ENCODE data around the gene PTGER3.

Gene PTGER3

GRCh38 chr1:71047635-71048607 lies at the start of gene PTGER3:
TSS of gene PTGER3 (minus strand) at chr1:71047816. CDS start at chr1:71047577, 239 bp downstream.
- no peak for DNase-seq

GRCh38 chr1:71094913-71095312 lies 47.3 kb upstream of the PTGER3 start:
- DNase-seq, result no peak

GRCh38 chr1:71093938-71094337 lies 46.3 kb upstream of the PTGER3 start:
- no peak for DNase-seq

GRCh38 chr1:71089536-71090270 lies 42.1 kb upstream of the PTGER3 start:
- no peak for DNase-seq

DNA sequence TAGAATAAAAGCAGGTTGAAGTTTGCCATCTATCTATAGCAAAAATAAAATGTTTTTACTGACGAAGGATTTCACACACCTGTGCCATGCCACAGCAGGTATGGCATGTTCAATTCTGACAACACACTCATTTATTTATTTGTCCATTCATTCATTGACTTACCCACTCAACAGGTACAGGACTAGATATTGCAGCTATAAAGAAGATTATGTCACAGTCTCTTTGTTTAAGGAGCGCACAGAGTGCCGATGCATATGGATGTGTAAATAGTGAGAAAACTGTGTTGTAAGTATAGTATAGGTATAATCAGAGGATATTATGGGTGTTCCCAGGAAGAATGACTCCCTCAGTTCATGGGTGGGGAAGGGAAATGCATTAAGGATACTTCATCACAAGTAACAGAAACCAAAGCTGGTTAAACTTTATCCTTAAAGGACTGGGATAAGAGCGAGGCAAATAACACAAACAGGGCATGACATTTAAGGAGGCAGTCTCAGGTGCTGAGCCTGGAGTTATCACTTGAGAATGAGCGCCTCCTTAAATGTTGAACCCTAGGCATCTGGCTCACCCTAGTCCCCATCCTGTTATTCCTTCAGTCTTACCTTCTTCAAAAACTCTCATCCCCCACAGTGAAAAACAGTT lies 41.1 kb upstream of the PTGER3 start:
- no peak for DNase-seq

GRCh38 chr1:71087713-71088112 lies 40.1 kb upstream of the PTGER3 start:
- DNase-seq, result no peak

DNA sequence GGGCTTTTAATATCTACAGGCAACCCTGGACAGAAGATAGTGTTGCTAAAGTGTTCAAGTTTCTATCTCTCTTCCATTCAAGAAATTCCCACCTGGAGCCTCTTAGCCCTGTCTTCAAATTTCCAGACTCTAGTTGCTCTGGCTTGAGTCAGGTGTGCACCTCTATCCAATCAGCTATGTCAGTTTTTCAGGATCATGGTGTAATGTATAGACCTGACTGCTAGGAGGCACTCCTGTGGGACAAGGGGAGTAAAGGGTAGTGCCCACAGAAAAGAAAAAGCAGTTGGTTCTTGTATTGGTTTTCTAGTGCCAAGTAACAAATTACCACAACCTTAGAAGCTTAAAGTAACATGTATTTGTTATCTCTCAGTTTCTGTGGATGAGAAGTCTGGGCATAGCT lies 39.4 kb upstream of the PTGER3 start:
- no peak for DNase-seq

GRCh38 chr1:71086331-71086730 lies 38.7 kb upstream of the PTGER3 start:
- DNase-seq, result no peak

DNA sequence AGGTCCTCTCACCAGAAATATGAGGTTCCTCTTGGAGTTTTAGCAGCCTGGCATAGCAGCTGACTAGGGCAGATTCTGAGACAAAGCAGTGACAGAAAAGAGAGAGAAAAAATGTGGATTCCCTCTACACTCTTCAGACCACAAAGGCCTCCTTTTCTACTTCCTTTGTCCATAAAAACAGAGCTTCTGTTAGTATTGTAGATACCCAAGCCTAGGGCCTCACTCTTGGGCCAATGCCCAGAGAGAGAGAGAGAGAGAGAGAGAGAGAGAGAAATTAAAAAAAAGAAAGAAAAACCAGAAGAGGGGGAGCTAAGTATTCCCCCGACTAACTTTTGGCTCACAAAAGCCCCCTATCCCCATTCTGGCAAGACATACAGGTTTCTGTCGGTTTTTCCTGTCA lies 35.7 kb upstream of the PTGER3 start:
- no peak for DNase-seq

- DNase-seq, result no peak
Measured at GRCh38 chr1:71081697-71082080, 34.1 kb upstream of the PTGER3 start.

DNA sequence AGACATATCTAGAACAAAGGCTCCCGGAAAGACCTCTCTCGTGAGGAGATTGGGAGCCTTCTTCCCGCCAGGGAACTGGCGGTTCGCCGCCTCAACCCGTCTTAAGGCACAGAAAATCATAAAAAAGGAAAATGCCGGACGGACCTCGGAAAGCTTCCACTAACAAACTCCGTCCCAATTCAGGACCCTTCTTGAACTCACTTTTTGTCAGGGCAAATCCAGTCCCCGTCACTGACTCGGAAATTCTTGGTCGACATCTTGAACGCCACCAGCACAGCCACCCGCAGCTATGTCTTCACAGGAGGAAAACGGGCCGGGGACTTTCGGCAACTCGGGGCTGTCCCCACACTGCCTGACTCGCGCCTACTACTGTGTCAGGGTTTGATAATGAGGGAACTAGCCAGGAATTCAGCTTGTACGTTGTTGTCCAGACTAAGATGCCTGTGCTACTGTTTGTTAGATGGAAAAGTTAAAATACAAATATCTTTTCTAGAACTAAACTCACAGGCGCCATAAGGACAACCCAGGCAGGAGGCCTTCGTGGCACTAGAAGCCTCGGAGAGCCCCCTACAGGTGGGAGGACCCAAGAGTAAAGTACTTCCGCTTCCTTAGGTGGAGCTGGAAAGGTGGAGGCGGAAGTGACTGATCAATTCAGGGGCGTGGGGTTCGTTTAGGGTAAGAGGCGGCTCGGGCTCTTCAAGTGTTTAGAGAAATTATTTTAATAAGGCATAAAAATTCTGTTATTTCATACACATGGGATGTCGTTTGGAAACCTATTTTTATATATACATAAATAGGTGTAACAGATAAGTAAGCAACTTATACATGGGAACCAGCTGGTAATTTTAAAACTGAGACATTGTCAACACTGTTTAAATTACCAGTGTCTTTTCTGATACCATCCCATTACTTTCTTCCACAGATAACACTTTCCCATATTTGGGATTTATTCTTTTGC lies 33.4 kb upstream of the PTGER3 start, which contains the start of gene ZRANB2:
Gene ZRANB2, minus strand, starts transcription at position 297 of the 958 bp plus-strand sequence. Its CDS starts 40 bp downstream, at position 257.
- peak; percentile 81 for DNase-seq

DNA sequence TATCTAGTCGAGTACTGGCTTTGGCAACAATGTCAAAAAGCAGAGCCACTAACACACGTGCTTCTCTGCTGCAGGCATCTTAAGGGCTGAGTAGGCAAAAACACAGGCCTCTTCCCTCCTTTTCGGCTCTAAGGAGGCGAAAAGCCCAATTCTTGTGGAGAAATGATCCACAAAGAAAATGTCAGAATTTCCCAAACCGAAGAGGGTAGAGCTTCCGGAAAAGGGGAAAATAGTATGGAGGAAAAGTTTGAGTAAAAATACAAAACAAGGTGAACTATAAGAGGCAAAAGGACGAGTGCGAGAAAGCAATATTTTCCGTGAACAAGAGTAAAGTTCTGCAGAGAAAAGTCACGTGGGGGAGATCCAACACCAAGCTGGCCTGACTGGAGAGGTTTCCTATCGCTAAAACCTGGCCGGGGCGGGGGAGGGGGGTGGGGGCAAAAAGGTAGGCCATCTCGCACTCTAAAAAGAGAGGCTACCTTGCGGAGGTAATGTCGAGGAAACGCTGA lies 32.7 kb upstream of the PTGER3 start:
- DNase-seq, result no peak

DNA sequence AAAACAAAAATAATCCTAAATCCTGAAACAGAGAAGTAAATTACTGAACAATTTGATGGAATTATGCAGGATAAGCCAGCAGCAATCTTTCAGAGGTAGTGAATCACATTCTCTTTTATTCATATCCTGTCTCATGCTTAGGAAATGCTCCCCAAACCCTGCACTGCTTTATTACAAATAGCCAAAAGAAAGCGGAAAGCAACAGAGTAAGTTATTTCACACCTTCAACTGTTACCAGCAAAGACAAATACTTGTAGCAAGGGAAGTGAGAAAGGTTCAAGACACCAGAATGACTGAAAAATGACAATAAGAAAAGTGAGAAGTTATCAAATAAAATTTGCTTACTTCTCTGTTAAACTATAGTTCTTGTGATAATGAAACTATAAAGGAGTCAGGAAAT lies 27.1 kb upstream of the PTGER3 start:
- DNase-seq, result no peak

- no peak for DNase-seq
Measured at GRCh38 chr1:71072273-71072672, 24.7 kb upstream of the PTGER3 start.

- no peak for DNase-seq
Measured at GRCh38 chr1:71071720-71072119, 24.1 kb upstream of the PTGER3 start.

DNA sequence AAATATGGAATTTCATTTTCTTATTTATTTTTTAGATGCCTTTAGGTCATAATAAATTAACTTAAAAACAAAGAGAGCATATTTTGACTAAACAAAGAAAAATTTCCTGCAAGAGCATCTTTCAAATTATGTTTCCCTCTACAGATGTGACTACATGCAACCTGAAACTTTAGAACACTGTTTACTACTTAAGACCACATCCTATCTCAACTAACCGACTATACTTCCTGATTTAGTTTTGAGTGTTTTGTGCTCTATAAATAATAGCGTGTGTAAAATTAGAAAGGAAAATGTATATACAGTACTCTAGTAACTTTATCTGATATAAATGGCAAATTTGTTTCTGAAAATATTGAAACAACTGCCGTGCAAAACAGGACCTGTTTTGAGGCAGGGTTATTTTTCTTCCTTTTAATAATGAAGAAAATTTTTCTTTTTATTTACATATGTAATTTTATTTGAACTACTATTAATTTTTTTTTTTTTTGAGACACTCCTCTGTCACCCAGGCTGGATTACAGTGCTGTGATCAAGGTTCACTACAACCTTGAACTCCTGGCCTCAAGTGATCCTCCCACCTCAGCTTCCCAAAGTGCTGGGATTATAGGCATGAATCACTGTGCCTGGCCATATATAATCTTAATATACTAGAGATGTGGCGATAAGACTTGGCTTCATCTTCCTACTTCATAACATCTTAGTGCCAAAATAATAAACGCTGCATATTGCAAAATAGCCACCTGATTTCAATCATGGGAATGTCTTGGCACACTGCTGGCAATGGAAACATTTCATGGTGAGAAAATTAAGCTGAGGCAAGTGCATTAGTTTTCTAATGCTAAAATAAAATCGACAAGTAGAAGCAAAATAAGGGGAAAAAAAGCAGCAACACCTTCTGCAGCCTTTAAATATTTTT lies 21.0 kb upstream of the PTGER3 start:
- no peak for DNase-seq

DNA sequence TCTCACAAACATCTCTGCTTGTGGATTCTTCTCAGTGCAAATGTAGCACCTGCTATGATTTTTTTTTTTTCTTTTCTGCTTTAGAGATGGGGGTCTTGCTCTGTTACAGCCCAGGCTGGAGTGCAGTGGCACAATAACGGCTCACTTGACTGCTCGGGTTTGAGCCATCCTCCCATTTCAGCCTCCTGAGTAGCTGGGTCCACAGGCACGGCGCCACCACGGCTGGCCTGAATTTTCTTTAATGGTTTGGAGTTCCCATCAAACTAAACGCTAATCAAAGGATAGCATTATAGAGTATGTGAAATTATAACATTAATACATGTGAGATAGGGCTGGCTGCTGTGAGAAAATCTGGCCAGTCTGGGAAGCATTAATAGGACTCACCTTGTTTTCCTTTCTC lies 7.2 kb upstream of the PTGER3 start:
- no peak for DNase-seq

- DNase-seq, result no peak
Measured at GRCh38 chr1:71054281-71054731, 6.7 kb upstream of the PTGER3 start.

DNA sequence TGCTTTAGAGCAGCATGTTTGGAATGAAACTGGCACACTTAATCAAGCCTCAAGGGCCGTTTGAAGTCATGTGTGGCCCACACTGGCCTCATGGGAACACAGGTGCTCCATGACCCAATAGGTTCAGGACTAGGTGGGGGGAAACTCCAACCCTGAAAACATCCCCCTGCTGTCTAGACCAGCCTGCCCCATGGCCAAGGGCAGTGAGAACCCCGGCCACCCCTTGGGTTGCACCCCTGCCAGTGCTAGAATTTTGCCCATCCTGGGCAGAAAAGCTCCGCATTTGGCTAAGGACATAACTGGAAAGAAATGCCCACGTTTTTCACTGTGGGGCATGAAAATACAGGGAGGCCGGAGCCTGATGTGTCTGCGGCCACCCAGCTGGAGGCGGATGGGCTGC lies 6.1 kb upstream of the PTGER3 start:
- DNase-seq, result no peak

DNA sequence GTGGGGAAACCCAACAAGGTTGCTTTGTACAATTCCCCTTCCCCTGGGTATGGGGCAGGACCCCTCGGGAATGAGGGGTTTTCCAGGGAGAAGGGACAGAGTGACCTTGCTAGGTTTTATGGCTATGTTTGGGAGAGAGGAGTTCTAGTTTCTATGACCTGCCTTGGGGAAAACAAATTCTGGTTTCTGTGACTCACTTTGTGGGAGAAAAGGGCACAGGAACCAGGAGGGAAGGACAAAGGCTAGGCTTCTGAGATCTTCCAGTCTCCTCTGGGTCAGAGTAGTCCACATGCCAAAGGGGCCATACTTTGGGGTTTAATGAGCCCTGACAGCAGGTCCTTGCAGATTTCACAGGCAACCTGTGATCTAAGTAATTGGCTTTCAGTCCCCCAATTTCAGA lies 5.5 kb upstream of the PTGER3 start:
- no peak for DNase-seq
